Fibroblast of pulmonary artery (primary cell): ENCODE results near the gene GPR157.

ENCODE experiments used
- DNase-seq: peaks from one replicate; pipeline ENCODE4 v3.0.0-alpha.2; 2010; ENCODE audit warnings: low read depth
- H3K4me3 ChIP-seq: replicated peaks from 2 replicates; pipeline ENCODE4 v1.5.1; 2011; ENCODE audit warnings: low read depth, mild to moderate bottlenecking, control low read depth, low read length, moderate library complexity
- TF ChIP-seq, protein P1 (sequence below): IDR thresholded peaks from 2 replicates; pipeline ENCODE4 v1.5.1; 2011; ENCODE audit warnings: mild to moderate bottlenecking, control low read depth, low read length, inconsistent platforms; ENCODE audit errors: missing control alignments

The GPR157 gene

DNA sequence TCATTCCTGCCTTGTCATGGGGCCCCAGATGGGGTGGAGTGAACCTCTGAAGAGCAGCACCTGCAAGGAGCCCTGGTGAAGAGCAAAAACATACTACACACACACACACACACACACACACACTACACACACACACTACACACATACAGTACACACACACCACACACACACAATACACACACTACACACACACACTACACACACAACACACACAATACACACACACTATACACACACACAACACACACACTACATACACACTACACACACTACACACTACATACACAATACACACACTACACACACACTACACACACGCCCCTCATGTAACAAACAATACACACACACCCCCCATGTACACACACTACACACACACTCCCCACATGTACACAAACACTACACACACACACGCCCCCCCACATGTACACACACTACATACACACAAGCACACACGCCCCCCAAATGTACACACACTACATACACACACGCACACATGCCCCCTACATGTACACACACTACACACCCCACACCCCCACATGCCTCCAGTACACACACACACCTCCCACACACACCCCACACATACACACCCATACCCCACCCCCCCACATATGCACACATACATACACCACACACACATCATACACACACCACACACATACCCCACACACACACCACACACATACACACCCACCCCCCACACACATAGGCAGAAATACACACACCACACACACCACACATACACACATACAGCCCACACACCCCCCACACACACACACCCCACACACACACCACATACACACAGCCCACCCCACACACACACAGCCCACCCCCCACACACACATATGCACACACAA is 68.8 kb downstream of the GPR157 start:
- TF ChIP-seq, protein P1, sequence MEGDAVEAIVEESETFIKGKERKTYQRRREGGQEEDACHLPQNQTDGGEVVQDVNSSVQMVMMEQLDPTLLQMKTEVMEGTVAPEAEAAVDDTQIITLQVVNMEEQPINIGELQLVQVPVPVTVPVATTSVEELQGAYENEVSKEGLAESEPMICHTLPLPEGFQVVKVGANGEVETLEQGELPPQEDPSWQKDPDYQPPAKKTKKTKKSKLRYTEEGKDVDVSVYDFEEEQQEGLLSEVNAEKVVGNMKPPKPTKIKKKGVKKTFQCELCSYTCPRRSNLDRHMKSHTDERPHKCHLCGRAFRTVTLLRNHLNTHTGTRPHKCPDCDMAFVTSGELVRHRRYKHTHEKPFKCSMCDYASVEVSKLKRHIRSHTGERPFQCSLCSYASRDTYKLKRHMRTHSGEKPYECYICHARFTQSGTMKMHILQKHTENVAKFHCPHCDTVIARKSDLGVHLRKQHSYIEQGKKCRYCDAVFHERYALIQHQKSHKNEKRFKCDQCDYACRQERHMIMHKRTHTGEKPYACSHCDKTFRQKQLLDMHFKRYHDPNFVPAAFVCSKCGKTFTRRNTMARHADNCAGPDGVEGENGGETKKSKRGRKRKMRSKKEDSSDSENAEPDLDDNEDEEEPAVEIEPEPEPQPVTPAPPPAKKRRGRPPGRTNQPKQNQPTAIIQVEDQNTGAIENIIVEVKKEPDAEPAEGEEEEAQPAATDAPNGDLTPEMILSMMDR: no peak
- no peak overlapping the region for H3K4me3 ChIP-seq
- DNase-seq: no peak

GRCh38 chr1:9058465-9058864 is 70.4 kb downstream of the GPR157 start:
- peak; percentile 24 for DNase-seq
- H3K4me3 ChIP-seq: no peak overlapping the region
- TF ChIP-seq, protein P1: peak; percentile 30

DNA sequence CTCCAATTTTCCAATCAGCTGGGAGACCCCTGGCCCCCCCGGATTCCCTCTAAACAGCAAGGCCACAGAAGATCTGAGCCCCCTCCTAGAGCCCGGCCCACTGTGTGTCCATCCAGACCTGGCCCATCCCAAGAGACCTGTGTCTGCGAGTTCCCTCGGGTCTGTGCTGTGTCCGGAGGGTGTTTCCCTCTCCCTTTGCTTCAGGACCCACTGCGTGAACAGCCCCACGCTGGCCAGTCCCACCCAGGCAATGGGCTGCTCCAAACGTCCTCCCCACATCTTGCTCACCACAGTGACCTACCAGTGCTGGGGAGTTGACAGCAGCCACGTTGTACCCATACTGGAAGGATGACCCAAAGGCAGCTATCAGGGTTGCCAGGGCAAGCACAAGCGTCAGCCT is 71.1 kb downstream of the GPR157 start:
- no peak overlapping the region for H3K4me3 ChIP-seq
- TF ChIP-seq, protein P1: no peak
- no peak for DNase-seq

DNA sequence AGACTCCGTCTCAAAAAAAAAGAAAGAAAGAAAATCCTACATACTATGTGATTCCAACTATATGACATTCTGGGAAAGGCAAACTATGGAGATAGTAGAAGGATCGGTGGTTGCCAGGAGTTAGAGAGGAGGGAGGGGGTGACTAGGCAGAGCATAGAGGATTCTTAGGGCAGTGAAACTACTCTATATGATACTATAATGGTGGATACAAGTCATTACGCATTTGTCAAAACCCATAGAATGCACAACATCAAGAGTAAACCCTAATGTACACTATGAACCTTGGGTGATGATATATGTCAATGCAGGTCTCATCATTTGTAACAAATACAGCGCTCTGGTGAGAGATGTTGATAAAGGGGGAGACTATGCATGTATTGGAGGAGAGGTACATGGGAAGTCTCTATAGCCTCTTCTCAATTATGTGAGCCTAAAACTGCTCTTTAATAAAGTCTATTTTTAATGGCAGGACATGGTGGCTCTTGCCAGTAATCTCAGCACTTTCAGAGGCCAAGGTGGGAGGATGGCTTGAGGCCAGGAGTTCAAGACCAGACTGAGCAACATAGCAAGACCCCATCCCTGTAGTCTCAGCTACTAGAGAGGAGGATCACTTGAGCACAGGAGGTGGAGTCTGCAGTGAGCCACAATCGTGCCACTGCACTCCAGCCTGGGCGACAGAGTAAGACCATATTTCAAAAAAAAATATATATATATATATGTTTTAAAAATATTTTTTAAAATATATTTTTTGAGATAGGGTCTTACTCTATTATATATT is 76.4 kb downstream of the GPR157 start:
- TF ChIP-seq, protein P1: no peak
- H3K4me3 ChIP-seq: no peak overlapping the region
- DNase-seq: no peak

- H3K4me3 ChIP-seq: no peak overlapping the region
- TF ChIP-seq, protein P1: no peak
- DNase-seq: no peak
These were observed 77.5 kb downstream of the GPR157 start for GRCh38 chr1:9051379-9051778.

GRCh38 chr1:9050803-9051202 is 78.1 kb downstream of the GPR157 start:
- DNase-seq: no peak
- TF ChIP-seq, protein P1: no peak
- H3K4me3 ChIP-seq: no peak overlapping the region
